Measurements from ENCODE around the gene HERPUD2.
"Not testable (repeated sequence)": the region's sequence is repeated elsewhere in the genome, so short reads cannot be mapped to it uniquely, and the experiment has no call there.

Gene HERPUD2

GRCh38 chr7:35695987-35696386 is 1.1 kb upstream of the HERPUD2 start:
- no peak for DNase-seq (ENCODE audit: low read depth)
- no peak for TF ChIP-seq CTCF (conservative IDR thresholded peaks at IDR 0.05; ENCODE audit: low read length)
- peak overlapping the region; percentile 77 for H3K4me3 ChIP-seq (ENCODE audit: low read length)

GRCh38 chr7:35695473-35695850 is 527 bp upstream of the HERPUD2 start:
- TF ChIP-seq CTCF (conservative IDR thresholded peaks at IDR 0.05; ENCODE audit: low read length): no peak
- no peak for DNase-seq (ENCODE audit: low read depth)
- peak overlapping the region; percentile 77 for H3K4me3 ChIP-seq (ENCODE audit: low read length)

GRCh38 chr7:35694161-35694783 is 663 bp downstream of the HERPUD2 start:
- TF ChIP-seq CTCF (conservative IDR thresholded peaks at IDR 0.05; ENCODE audit: low read length): no peak
- no peak for DNase-seq (ENCODE audit: low read depth)
- peak overlapping the region; percentile 77 for H3K4me3 ChIP-seq (ENCODE audit: low read length)

- DNase-seq (ENCODE audit: low read depth): no peak
- no peak overlapping the region for H3K4me3 ChIP-seq (ENCODE audit: low read length)
- TF ChIP-seq CTCF (conservative IDR thresholded peaks at IDR 0.05; ENCODE audit: low read length): no peak
Measured at GRCh38 chr7:35691827-35692307, 3.1 kb downstream of the HERPUD2 start.

GRCh38 chr7:35691366-35691765 is 3.6 kb downstream of the HERPUD2 start:
- TF ChIP-seq CTCF (conservative IDR thresholded peaks at IDR 0.05; ENCODE audit: low read length): no peak
- no peak for DNase-seq (ENCODE audit: low read depth)
- H3K4me3 ChIP-seq (ENCODE audit: low read length): no peak overlapping the region

- H3K4me3 ChIP-seq (ENCODE audit: low read length); DNase-seq (ENCODE audit: low read depth): not testable (repeated sequence)
Measured at GRCh38 chr7:35690614-35691013, 4.3 kb downstream of the HERPUD2 start.

GRCh38 chr7:35685781-35686180 is 9.2 kb downstream of the HERPUD2 start:
- TF ChIP-seq CTCF (conservative IDR thresholded peaks at IDR 0.05; ENCODE audit: low read length): no peak
- no peak overlapping the region for H3K4me3 ChIP-seq (ENCODE audit: low read length)
- no peak for DNase-seq (ENCODE audit: low read depth)
